ENCODE measurements around the gene FXYD3.

FXYD3 gene

GRCh38 chr19:35105411-35106290 lies 10.0 kb upstream of the FXYD3 start:
- DNase-seq (ENCODE audit: insufficient read length, low spot score) (no peak), FAIRE-seq (no peak)
- TF ChIP-seq POLR2A (IDR thresholded peaks at IDR 0.05; ENCODE audit: low read depth, low read length), result no peak

DNA sequence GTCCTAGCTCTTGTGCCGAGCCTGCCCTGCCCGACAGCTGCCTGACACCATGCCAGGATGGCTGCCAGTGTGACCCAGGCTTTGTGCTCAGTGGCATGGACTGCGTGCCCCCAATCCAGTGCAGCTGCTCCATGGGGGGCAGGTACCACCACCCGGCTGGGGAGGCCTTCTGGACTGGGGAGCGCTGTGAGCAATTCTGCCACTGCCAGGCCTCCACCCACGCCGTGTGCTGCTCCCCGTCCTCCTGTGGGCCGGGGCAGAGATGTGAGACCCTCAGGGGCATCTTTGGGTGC lies 9.4 kb upstream of the FXYD3 start:
- no peak for TF ChIP-seq POLR2A (IDR thresholded peaks at IDR 0.05; ENCODE audit: low read depth, low read length)
- no peak for DNase-seq (ENCODE audit: insufficient read length, low spot score)
- FAIRE-seq, result no peak

DNA sequence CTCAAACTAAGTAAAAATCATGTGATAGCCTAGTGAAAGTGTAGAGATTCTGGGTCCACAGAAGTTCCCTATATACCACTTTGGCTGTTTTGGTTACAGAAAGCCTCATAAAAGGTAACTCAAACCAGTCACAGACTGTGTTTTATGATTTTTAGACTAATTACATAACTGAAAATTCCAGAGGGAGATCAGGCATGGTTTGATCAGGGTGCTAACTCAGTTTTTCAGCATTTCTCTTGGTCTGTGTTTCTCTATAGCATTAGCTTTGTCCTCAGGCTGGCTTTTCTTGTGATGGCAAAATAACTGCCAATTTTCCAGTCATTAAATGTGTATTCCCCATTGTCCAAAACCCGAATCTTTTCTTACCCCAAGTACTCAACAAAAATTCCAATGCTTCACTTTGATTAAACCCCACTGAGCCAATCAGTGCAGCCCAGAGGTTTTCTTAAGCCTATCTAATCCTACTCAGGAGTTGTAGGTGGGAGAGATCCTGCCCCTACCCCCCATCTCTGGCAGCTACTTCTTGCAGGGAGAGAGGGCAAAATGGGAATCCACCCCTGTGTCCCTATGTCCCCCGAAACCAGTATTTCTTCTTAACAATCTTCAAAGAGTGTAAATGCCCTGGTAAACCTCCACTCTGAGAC lies 8.6 kb upstream of the FXYD3 start:
- DNase-seq (ENCODE audit: insufficient read length, low spot score) (no peak), FAIRE-seq (no peak)
- TF ChIP-seq POLR2A (IDR thresholded peaks at IDR 0.05; ENCODE audit: low read depth, low read length), result no peak

DNA sequence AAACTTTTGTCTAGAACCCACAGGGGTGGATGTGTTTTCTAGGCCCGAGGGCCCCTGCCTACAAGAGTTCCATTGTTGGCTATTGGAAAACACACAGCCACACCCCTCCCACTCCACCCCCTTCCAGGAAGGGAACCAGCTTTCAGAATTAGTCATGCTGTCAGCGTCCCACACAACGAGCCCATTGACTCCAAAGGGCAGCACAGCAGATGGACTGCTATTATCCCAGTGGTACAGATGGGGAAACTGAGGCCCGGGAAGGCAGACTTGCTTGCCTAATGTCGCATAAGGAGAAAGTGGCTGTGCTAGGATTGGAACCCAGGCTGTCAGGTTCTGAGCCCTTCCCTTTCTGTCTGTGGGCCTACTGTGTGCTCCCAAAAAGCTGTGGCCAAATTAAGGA lies 8.1 kb upstream of the FXYD3 start:
- DNase-seq (ENCODE audit: insufficient read length, low spot score), result peak; percentile 88
- FAIRE-seq, result peak; percentile 36
- TF ChIP-seq POLR2A (IDR thresholded peaks at IDR 0.05; ENCODE audit: low read depth, low read length), result no peak

DNA sequence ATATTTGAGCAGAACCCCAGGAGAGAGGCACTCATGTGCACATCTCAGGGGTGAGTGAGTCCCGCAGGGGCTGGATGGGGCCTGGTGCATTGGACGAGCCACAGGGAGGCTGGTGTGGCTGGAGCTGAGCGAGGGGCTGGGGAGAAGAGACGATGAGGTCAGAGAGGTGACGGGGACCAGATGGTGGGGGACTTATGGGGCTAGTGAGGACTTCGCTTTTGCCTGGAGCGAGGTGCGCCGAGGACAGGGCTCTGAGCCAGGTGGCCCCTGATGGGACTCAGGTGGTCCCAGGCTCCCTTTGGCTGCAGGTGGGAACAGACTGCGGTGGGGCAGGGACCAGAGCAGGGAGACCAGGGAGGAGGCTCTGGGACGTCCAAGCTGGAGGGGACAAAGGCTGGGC lies 6.9 kb upstream of the FXYD3 start:
- FAIRE-seq (no peak), DNase-seq (ENCODE audit: insufficient read length, low spot score) (no peak)
- TF ChIP-seq POLR2A (IDR thresholded peaks at IDR 0.05; ENCODE audit: low read depth, low read length), result no peak

DNA sequence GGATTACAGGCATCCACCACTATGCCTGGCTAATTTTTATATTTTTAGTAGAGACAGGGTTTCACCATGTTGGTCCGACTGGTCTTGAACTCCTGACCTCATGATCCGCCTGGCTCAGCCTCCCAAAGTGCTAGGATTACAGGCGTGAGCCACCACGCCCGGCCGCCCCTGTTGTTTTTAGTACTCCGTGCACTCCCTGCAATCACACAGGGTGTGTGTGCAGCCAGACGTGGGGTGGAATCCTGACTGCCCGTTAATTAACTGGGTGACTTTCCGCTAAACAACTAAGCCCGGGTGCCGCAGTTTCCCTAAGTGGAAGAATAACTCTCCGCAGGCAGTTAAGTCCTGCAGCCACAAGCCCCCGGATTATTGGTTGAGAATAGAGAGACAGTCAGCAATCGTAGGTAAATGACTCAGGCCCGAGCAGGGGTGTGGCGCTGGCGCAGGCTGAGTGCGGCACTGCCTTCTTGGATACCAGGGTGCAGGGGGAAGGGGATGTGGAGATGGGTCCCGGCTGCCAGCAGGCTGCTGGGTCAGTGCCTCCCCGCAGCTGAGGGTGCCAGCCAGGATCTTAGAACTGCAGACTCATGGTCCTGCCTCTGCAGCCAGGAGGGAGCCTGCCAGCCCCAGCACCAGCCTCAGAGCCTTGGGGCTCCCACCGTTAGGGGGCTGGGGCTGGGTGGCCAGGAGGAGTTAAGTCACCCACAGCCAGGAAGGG lies 6.1 kb upstream of the FXYD3 start:
- no peak for FAIRE-seq
- DNase-seq (ENCODE audit: insufficient read length, low spot score), result peak; percentile 82
- TF ChIP-seq POLR2A (IDR thresholded peaks at IDR 0.05; ENCODE audit: low read depth, low read length), result no peak

GRCh38 chr19:35110974-35111373 lies 4.6 kb upstream of the FXYD3 start:
- no peak for FAIRE-seq
- TF ChIP-seq POLR2A (IDR thresholded peaks at IDR 0.05; ENCODE audit: low read depth, low read length), result no peak
- no peak for DNase-seq (ENCODE audit: insufficient read length, low spot score)

GRCh38 chr19:35112995-35113688 lies 2.5 kb upstream of the FXYD3 start:
- FAIRE-seq, result no peak
- no peak for DNase-seq (ENCODE audit: insufficient read length, low spot score)
- no peak for TF ChIP-seq POLR2A (IDR thresholded peaks at IDR 0.05; ENCODE audit: low read depth, low read length)

DNA sequence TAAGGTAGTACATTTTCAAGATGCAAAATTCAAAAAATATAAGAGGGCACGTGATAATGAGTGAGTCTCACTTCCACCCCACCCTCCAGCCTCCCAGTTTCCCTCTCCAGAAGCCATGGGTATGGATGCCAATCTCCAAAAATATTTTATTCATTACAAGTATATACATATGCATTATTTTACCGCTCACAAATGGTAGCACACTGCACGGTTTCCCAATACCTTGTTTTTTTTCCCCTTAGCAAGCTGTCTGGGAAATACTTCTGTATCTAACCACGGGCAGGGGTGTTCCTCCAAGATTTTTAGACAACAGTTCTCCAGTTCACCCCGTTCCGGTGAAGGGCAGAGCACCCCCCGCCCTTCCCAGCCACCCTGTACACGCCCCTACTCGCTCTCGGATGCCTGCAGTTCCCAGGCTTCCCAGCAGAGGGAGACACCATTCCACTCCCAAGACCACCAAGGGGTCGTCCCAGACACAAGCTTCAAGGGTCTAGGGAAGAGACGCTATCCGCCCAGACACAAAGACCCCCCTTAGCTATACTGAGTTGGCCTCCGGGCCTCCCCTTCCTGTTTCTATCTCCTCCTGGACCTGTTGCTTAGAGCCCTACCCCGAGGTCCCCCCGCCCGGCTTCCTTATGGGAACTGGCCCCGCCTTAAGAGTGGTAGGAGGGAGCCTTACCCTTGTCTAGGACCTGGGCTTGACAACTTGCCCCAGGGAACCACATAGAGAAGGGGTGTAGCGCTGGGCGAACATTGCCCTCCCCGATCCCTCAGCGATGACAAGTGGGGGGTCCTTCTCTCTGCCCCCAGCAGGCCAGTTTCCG lies 1.1 kb upstream of the FXYD3 start:
- TF ChIP-seq POLR2A (IDR thresholded peaks at IDR 0.05; ENCODE audit: low read depth, low read length), result no peak
- DNase-seq (ENCODE audit: insufficient read length, low spot score), result peak; percentile 85
- no peak for FAIRE-seq

- TF ChIP-seq POLR2A (IDR thresholded peaks at IDR 0.05; ENCODE audit: low read depth, low read length), result no peak
- FAIRE-seq (no peak), DNase-seq (ENCODE audit: insufficient read length, low spot score) (no peak)
Observed at GRCh38 chr19:35116072-35116801, 614 bp downstream of the FXYD3 start.

DNA sequence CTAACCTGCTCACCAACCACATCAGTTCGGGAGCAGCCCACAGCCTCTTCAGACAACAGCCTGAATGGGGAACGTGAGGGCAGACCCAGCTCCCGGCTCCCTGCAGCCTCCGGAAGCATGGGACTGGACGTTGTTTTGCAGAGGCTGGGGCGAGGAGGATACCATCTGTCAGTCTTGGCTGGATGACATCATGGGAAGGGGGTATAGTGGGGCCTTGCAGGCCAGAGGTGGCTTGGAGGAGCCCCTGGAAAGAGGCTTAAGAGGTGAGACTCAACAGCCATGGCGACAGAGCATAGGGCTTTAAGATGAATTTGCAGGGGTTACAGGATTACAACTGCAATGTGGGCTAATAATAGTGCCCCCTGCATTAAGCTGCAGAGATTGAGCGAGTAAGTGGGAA lies 1.5 kb downstream of the FXYD3 start:
- TF ChIP-seq POLR2A (IDR thresholded peaks at IDR 0.05; ENCODE audit: low read depth, low read length), result no peak
- no peak for FAIRE-seq

DNA sequence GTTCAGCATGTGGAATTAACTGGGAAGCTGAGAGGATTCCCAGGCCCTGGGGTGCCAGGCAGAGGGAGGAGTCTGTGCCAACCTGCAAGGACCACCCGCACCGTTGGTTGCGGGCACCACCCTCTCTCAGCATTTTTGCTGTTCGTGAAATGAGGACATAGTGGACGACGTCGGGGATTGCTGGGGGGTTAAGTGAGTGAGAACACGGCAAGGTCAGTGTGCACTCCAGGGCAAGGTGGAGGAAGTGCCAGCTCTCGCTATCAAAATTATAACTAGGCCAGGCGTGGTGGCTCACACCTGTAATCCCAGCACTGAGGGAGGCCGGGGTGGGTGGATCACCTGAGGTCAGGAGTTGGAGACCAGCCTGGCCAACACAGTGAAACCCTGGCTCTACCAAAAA lies 2.2 kb downstream of the FXYD3 start:
- DNase-seq (ENCODE audit: insufficient read length, low spot score) (no peak), FAIRE-seq (no peak)
- TF ChIP-seq POLR2A (IDR thresholded peaks at IDR 0.05; ENCODE audit: low read depth, low read length), result no peak

More for the DNA sequence above, 1.5 kb downstream of the FXYD3 start:
- DNase-seq (ENCODE audit: insufficient read length, low spot score), result no peak
